ENCODE results near the gene ANKRD26. TPM values are rescaled to one million over a fixed set of nuclear protein-coding genes. Genes with fewer than 3 reads are reported as not detected.

ANKRD26 gene
- total RNA-seq, 2 donors from 2014 or later, result 5.1 to 7.0 TPM

GRCh38 chr10:26981232-26981824, 119.0 kb downstream of the ANKRD26 start:
- no peak for DNase-seq
- no peak overlapping the region for H3K4me3 ChIP-seq
- no peaks in the 10 kb centered on the region for H3K27me3 ChIP-seq
- intact Hi-C loops (cut with DNase I), result no loop called here
- no peak for TF ChIP-seq CTCF (IDR thresholded peaks at IDR 0.05)
- no peaks in the 10 kb centered on the region for H3K36me3 ChIP-seq
- no peaks in the 10 kb centered on the region for H3K4me1 ChIP-seq
- no peak overlapping the region for H3K9ac ChIP-seq (ENCODE audit: low read depth in 2 of 2, low read length in 2 of 2)
- H3K27ac ChIP-seq, result no peak overlapping the region
- H3K9me3 ChIP-seq, result no peaks in the 10 kb centered on the region

GRCh38 chr10:26978519-26978918, 121.8 kb downstream of the ANKRD26 start:
- no peak for TF ChIP-seq CTCF (IDR thresholded peaks at IDR 0.05)

GRCh38 chr10:26977635-26978034, 122.7 kb downstream of the ANKRD26 start:
- Histone ChIP-seq H3K9ac (ENCODE audit: low read depth in 2 of 2, low read length in 2 of 2) (no peak overlapping the region), H3K27ac (no peak overlapping the region), H3K36me3 (no peaks in the 10 kb centered on the region), H3K4me1 (no peaks in the 10 kb centered on the region), H3K27me3 (no peaks in the 10 kb centered on the region), H3K4me3 (no peak overlapping the region), H3K9me3 (no peaks in the 10 kb centered on the region)
- no peak for TF ChIP-seq CTCF (IDR thresholded peaks at IDR 0.05)
- DNase-seq, result no peak
- intact Hi-C loops (cut with DNase I), result no loop called here

More at GRCh38 chr10:26978519-26978918, 121.8 kb downstream of the ANKRD26 start:
- no peaks in the 10 kb centered on the region for H3K4me1 ChIP-seq
- no peaks in the 10 kb centered on the region for H3K9me3 ChIP-seq
- no peak overlapping the region for H3K4me3 ChIP-seq
- intact Hi-C loops (cut with DNase I), result no loop called here
- H3K27ac ChIP-seq, result no peak overlapping the region
- no peak overlapping the region for H3K9ac ChIP-seq (ENCODE audit: low read depth in 2 of 2, low read length in 2 of 2)
- no peaks in the 10 kb centered on the region for H3K36me3 ChIP-seq
- no peaks in the 10 kb centered on the region for H3K27me3 ChIP-seq
- DNase-seq, result no peak

GRCh38 chr10:26970667-26971066, 129.6 kb downstream of the ANKRD26 start:
- Histone ChIP-seq H3K9ac (ENCODE audit: low read depth in 2 of 2, low read length in 2 of 2) (no peak overlapping the region), H3K4me3 (no peak overlapping the region), H3K27me3 (no peaks in the 10 kb centered on the region), H3K27ac (no peak overlapping the region), H3K9me3 (no peaks in the 10 kb centered on the region), H3K36me3 (no peaks in the 10 kb centered on the region), H3K4me1 (no peaks in the 10 kb centered on the region)
- intact Hi-C loops (cut with DNase I), result no loop called here
- no peak for TF ChIP-seq CTCF (IDR thresholded peaks at IDR 0.05)
- no peak for DNase-seq

GRCh38 chr10:26969145-26969926, 131.0 kb downstream of the ANKRD26 start:
- DNase-seq, result no peak
- Histone ChIP-seq H3K36me3 (no peaks in the 10 kb centered on the region), H3K27ac (no peak overlapping the region), H3K9me3 (no peaks in the 10 kb centered on the region), H3K9ac (ENCODE audit: low read depth in 2 of 2, low read length in 2 of 2) (no peak overlapping the region), H3K4me3 (no peak overlapping the region), H3K27me3 (no peaks in the 10 kb centered on the region), H3K4me1 (no peaks in the 10 kb centered on the region)
- no peak for TF ChIP-seq CTCF (IDR thresholded peaks at IDR 0.05)
- intact Hi-C loops (cut with DNase I), result no loop called here

Data from colonic mucosa (tissue), 4 donors.